ENCODE data around the gene ECEL1. TPM values are rescaled to one million over a fixed set of nuclear protein-coding genes. Genes with fewer than 3 reads are reported as not detected.

Gene ECEL1
- total and polyA plus RNA-seq, 9 of the 15 experiments (the other 6 are each of a cell fraction or from before 2014, with no cell fraction given): 0.09 TPM; not detected in 8

- no TSS peak for BruUV-seq (replicated peaks)
- in situ Hi-C loops (cut with MboI): no loop called here
- 2% methylated on average over 5 of the region's 6 CpGs for WGBS (ENCODE audit: insufficient coverage, low coverage, missing lambda C conversion rate)
Measured at GRCh38 chr2:232527905-232528470, 40.4 kb upstream of the ECEL1 start.

GRCh38 chr2:232526372-232526941, 38.8 kb upstream of the ECEL1 start:
- Histone ChIP-seq H3K4me2 (ENCODE audit: insufficient read depth, low read length) (no peak overlapping the region), H3K36me3 (ENCODE audit: control insufficient read depth, insufficient read depth, low read length) (no peaks in the 10 kb centered on the region), H3K27me3 (ENCODE audit: control insufficient read depth in 2 of 2, insufficient read depth in 2 of 2, low read length in 2 of 2) (peaks cover 0 to 51% of the 10 kb centered on the region in 2 experiments; a peak in 2 of 5 replicates), H3K9me1 (ENCODE audit: control insufficient read depth, insufficient read depth, low read length) (no peaks in the 10 kb centered on the region), H3K4me1 (replicated peaks in 1 of 2; ENCODE audit: control insufficient read depth in 2 of 2, insufficient read depth in 2 of 2, low read length in 2 of 2) (peaks cover 0 to 30% of the 10 kb centered on the region in 2 experiments; a peak in 2 of 5 replicates), H3K27ac (ENCODE audit: extremely low read depth, low read depth, low read length) (no peak overlapping the region), H3K79me2 (ENCODE audit: control insufficient read depth, insufficient read depth, low read length) (no peaks in the 10 kb centered on the region), H3K4me3 (no peak overlapping the region), H4K20me1 (replicated peaks; ENCODE audit: control insufficient read depth, insufficient read depth, low read length) (no peaks in the 10 kb centered on the region), H2AFZ (ENCODE audit: low read depth, low read length) (no peak overlapping the region), H3K9ac (ENCODE audit: insufficient read depth in 1 of 2, low read depth in 2 of 2, low read length in 2 of 2) (no peak overlapping the region), H3K9me3 (replicated peaks; ENCODE audit: control insufficient read depth, insufficient read depth, low read depth, low read length) (no peaks in the 10 kb centered on the region)
- in situ Hi-C loops (cut with MboI) (no loop called here), intact Hi-C loops (cut with micrococcal nuclease) (no loop called here)
- 3% methylated on average over 7 of the region's 13 CpGs for WGBS (ENCODE audit: insufficient coverage, low coverage, missing lambda C conversion rate)
- DNase-seq (ENCODE audit: extremely low read depth in 1 of 4, low spot score in 3 of 4) (no peak), FAIRE-seq (no peak), ATAC-seq (no peak)
- CTCF ChIA-PET (ENCODE audit: low intra/inter-chr PET ratio): no interaction called here
- no TSS peak for BruUV-seq (replicated peaks)
- POLR2A ChIA-PET: interaction anchor here (0.5 kb wide), 1 partner anchor 475 kb away, joined by 4 read pairs; no protein-coding TSS in a partner anchor
- TF ChIP-seq L3MBTL2 (IDR thresholded peaks at IDR 0.05) (no peak), ZNF639 (CRISPR knock-in tag; conservative IDR thresholded peaks at IDR 0.05 in 1 of 2, IDR thresholded peaks at IDR 0.05 in 1 of 2) (no peak)

More at GRCh38 chr2:232527905-232528470, 40.4 kb upstream of the ECEL1 start:
- no peak for DNase-seq (ENCODE audit: extremely low read depth in 1 of 4, low spot score in 3 of 4)
- no peak for FAIRE-seq
- Histone ChIP-seq H3K27me3 (ENCODE audit: control insufficient read depth in 2 of 2, insufficient read depth in 2 of 2, low read length in 2 of 2) (peaks cover 0 to 45% of the 10 kb centered on the region in 2 experiments; a peak in 2 of 5 replicates), H2AFZ (ENCODE audit: low read depth, low read length) (no peak overlapping the region), H4K20me1 (replicated peaks; ENCODE audit: control insufficient read depth, insufficient read depth, low read length) (no peaks in the 10 kb centered on the region), H3K9me1 (ENCODE audit: control insufficient read depth, insufficient read depth, low read length) (no peaks in the 10 kb centered on the region), H3K27ac (ENCODE audit: extremely low read depth, low read depth, low read length) (no peak overlapping the region), H3K36me3 (ENCODE audit: control insufficient read depth, insufficient read depth, low read length) (no peaks in the 10 kb centered on the region), H3K4me1 (replicated peaks in 1 of 2; ENCODE audit: control insufficient read depth in 2 of 2, insufficient read depth in 2 of 2, low read length in 2 of 2) (peaks cover 0 to 16% of the 10 kb centered on the region in 2 experiments; a peak in 2 of 5 replicates), H3K4me2 (ENCODE audit: insufficient read depth, low read length) (no peak overlapping the region), H3K4me3 (no peak overlapping the region), H3K9ac (ENCODE audit: insufficient read depth in 1 of 2, low read depth in 2 of 2, low read length in 2 of 2) (no peak overlapping the region), H3K79me2 (ENCODE audit: control insufficient read depth, insufficient read depth, low read length) (no peaks in the 10 kb centered on the region), H3K9me3 (replicated peaks; ENCODE audit: control insufficient read depth, insufficient read depth, low read depth, low read length) (no peaks in the 10 kb centered on the region)
- intact Hi-C loops (cut with micrococcal nuclease): no loop called here
- ChIA-PET CTCF (ENCODE audit: low intra/inter-chr PET ratio) (no interaction called here), POLR2A (interaction anchor here (0.5 kb wide), 1 partner anchor 18 kb away, joined by 3 read pairs; no protein-coding TSS in a partner anchor)
- no peak for ATAC-seq
- no peak for TF ChIP-seq HEY1 (CRISPR knock-in tag; IDR thresholded peaks at IDR 0.05; ENCODE audit: borderline replicate concordance)
- TF ChIP-seq GATAD2A (IDR thresholded peaks at IDR 0.05): no peak
- no peak for TF ChIP-seq THRAP3 (IDR thresholded peaks at IDR 0.05; ENCODE audit: borderline replicate concordance)
- TF ChIP-seq HDAC8 (tag; IDR thresholded peaks at IDR 0.05): no peak
- no peak for TF ChIP-seq ZNF347 (CRISPR knock-in tag; IDR thresholded peaks at IDR 0.05; ENCODE audit: low read depth)
